HEK293T (cell line): ENCODE results near the gene NBPF14.
"Not testable (repeated sequence)": the region's sequence is repeated elsewhere in the genome, so short reads cannot be mapped to it uniquely, and the experiment has no call there.

ENCODE experiments used
- CTCF ChIA-PET: fragments of 350-600 bp; formaldehyde crosslinking; extraction: SDS; loops from one replicate; lab custom pipeline; 2021; ENCODE audit warnings: antibody characterized with exemption, inconsistent platforms; lab: Yijun Ruan, JAX
- POLR2A ChIA-PET: fragments of 350-600 bp; formaldehyde crosslinking; extraction: SDS; loops from one replicate; lab custom pipeline; 2020; ENCODE audit warnings: antibody characterized with exemption, inconsistent platforms; lab: Yijun Ruan, JAX
- DNase-seq: peaks from one replicate; pipeline ENCODE4 v3.0.0; 2012; ENCODE audit warnings: mixed read lengths; ENCODE audit errors: extremely low spot score
- ARNT ChIP-seq: fragments of 450-650 bp; IDR thresholded peaks from 2 replicates; pipeline ENCODE4 v1.6.1; 2017; ENCODE audit warnings: mild to moderate bottlenecking
- BHLHE40 ChIP-seq: fragments of 450-650 bp; IDR thresholded peaks from 2 replicates; pipeline ENCODE4 v1.6.1; 2016; ENCODE audit warnings: mild to moderate bottlenecking, moderate library complexity, borderline replicate concordance
- CTBP1 ChIP-seq: fragments of 450-650 bp; IDR thresholded peaks from 2 replicates; pipeline ENCODE4 v1.6.1; 2016; ENCODE audit warnings: borderline replicate concordance
- ELF4 ChIP-seq: fragments of 450-650 bp; IDR thresholded peaks from 2 replicates; pipeline ENCODE4 v1.6.1; 2017; ENCODE audit warnings: antibody characterized with exemption
- FOXK2 ChIP-seq: fragments of 450-650 bp; IDR thresholded peaks from 2 replicates; pipeline ENCODE4 v1.6.1; 2016; ENCODE audit warnings: mild to moderate bottlenecking
- FOXM1 ChIP-seq: fragments of 450-650 bp; IDR thresholded peaks from 2 replicates; pipeline ENCODE4 v1.6.1; 2017; ENCODE audit warnings: mild to moderate bottlenecking, borderline replicate concordance
- L3MBTL2 ChIP-seq: fragments of 450-650 bp; conservative IDR thresholded peaks from 2 replicates; pipeline ENCODE4 v1.6.1; 2016; ENCODE audit warnings: mild to moderate bottlenecking
- LEF1 ChIP-seq: fragments of 450-650 bp; IDR thresholded peaks from 2 replicates; pipeline ENCODE4 v1.6.1; 2017; ENCODE audit warnings: mild to moderate bottlenecking, borderline replicate concordance
- NFRKB ChIP-seq: fragments of 450-650 bp; IDR thresholded peaks from 2 replicates; pipeline ENCODE4 v1.6.1; 2016; ENCODE audit warnings: mild to moderate bottlenecking, moderate library complexity
- PKNOX1 ChIP-seq: fragments of 450-650 bp; IDR thresholded peaks from 2 replicates; pipeline ENCODE4 v1.6.1; 2016
- SUZ12 ChIP-seq: fragments of 450-650 bp; IDR thresholded peaks from 2 replicates; pipeline ENCODE4 v1.6.1; 2016; ENCODE audit warnings: mild to moderate bottlenecking
- TARDBP ChIP-seq: fragments of 450-650 bp; IDR thresholded peaks from 2 replicates; pipeline ENCODE4 v1.6.1; 2016

NBPF14 gene

GRCh38 chr1:148595911-148596310, at the start of gene NBPF14:
NBPF14 (minus strand) TSS chr1:148596011; CDS start chr1:148595717, 294 bp downstream.
- DNase-seq, POLR2A ChIA-PET, CTCF ChIA-PET: not testable (repeated sequence)

- CTCF ChIA-PET, DNase-seq, POLR2A ChIA-PET: not testable (repeated sequence)
Observed at GRCh38 chr1:148625451-148625850, 29.6 kb upstream of the NBPF14 start.

GRCh38 chr1:148618216-148618615, 22.4 kb upstream of the NBPF14 start:
- CTCF ChIA-PET, DNase-seq, POLR2A ChIA-PET: not testable (repeated sequence)

- CTCF ChIA-PET, POLR2A ChIA-PET, DNase-seq: not testable (repeated sequence)
Observed at GRCh38 chr1:148605266-148605665, 9.5 kb upstream of the NBPF14 start.

- DNase-seq, CTCF ChIA-PET, POLR2A ChIA-PET: not testable (repeated sequence)
Observed at GRCh38 chr1:148595360-148595759, 451 bp downstream of the NBPF14 start.

- CTCF ChIA-PET, DNase-seq, POLR2A ChIA-PET: not testable (repeated sequence)
Observed at GRCh38 chr1:148591098-148591497, 4.7 kb downstream of the NBPF14 start.

GRCh38 chr1:148532158-148532557, 63.7 kb downstream of the NBPF14 start:
- DNase-seq, CTCF ChIA-PET, POLR2A ChIA-PET: not testable (repeated sequence)

- TF ChIP-seq PKNOX1 (peak; percentile 43; the same call in 1 of the 2 replicates), CTBP1 (peak; percentile 37; the same call in 1 of the 2 replicates)
- DNase-seq, POLR2A ChIA-PET, CTCF ChIA-PET: not testable (repeated sequence)
Observed at GRCh38 chr1:148529101-148529567, 66.7 kb downstream of the NBPF14 start.

- POLR2A ChIA-PET, DNase-seq: not testable (repeated sequence)
Observed at GRCh38 chr1:148528591-148528990, 67.2 kb downstream of the NBPF14 start.

GRCh38 chr1:148526587-148526986, 69.2 kb downstream of the NBPF14 start:
- CTCF ChIA-PET, DNase-seq, POLR2A ChIA-PET: not testable (repeated sequence)

More at GRCh38 chr1:148528591-148528990, 67.2 kb downstream of the NBPF14 start:
- CTCF ChIA-PET: not testable (repeated sequence)

- DNase-seq, CTCF ChIA-PET: not testable (repeated sequence)
- POLR2A ChIA-PET: interaction anchor here (0.7 kb wide), 1 partner anchor 135 kb away, joined by 6 read pairs; no protein-coding TSS in a partner anchor
Observed at GRCh38 chr1:148523205-148524144, 72.3 kb downstream of the NBPF14 start.

GRCh38 chr1:148522561-148523204, 73.1 kb downstream of the NBPF14 start:
- peak; percentile 26; the same call in 1 of the 2 replicates for TF ChIP-seq SUZ12
- peak; percentile 73 for TF ChIP-seq BHLHE40
- TF ChIP-seq LEF1: peak; percentile 51; the same call in 1 of the 2 replicates
- TF ChIP-seq FOXK2: peak; percentile 97
- peak; percentile 83 for TF ChIP-seq CTBP1
- TF ChIP-seq ARNT: peak; percentile 93
- TF ChIP-seq PKNOX1: peak; percentile 9; the same call in 1 of the 2 replicates
- TF ChIP-seq NFRKB: peak; percentile 96
- TF ChIP-seq FOXM1: peak; percentile 85; the same call in 1 of the 2 replicates
- peak; percentile 88 for TF ChIP-seq TARDBP
- peak; percentile 100 for TF ChIP-seq ELF4
- peak; percentile 81 for TF ChIP-seq L3MBTL2
- peak; percentile 73 for DNase-seq
- POLR2A ChIA-PET: interaction anchor here (0.7 to 1.1 kb wide), 2 partner anchors 134 kb away, joined by 6 to 9 read pairs; no protein-coding TSS in a partner anchor
- CTCF ChIA-PET: not testable (repeated sequence)

GRCh38 chr1:148522072-148522471, 73.7 kb downstream of the NBPF14 start:
- DNase-seq, CTCF ChIA-PET: not testable (repeated sequence)
- POLR2A ChIA-PET: interaction anchor here (1.1 kb wide), 1 partner anchor 134 kb away, joined by 9 read pairs; no protein-coding TSS in a partner anchor
